NOMO-1 treated with DMSO at 0.1 percent for 48 hours (cell line): Measurements from ENCODE around the gene ATL1.
"Not testable (repeated sequence)": the region's sequence is repeated elsewhere in the genome, so short reads cannot be mapped to it uniquely, and the experiment has no call there.

Experiments used
- DNase-seq: peaks from one replicate; lab custom pipeline; 2025; ENCODE audit not compliant: unreplicated experiment; lab: John Stamatoyannopoulos, UW

Gene ATL1

GRCh38 chr14:50647753-50648152 lies 87.8 kb downstream of the ATL1 start:
- DNase-seq = no peak

GRCh38 chr14:50649691-50650090 lies 89.7 kb downstream of the ATL1 start:
- DNase-seq = no peak

- no peak for DNase-seq
These were observed 96.8 kb downstream of the ATL1 start for GRCh38 chr14:50656776-50657175.

GRCh38 chr14:50657753-50658152 lies 97.8 kb downstream of the ATL1 start:
- DNase-seq = no peak

- no peak for DNase-seq
These were observed 98.3 kb downstream of the ATL1 start for GRCh38 chr14:50658203-50658602.

GRCh38 chr14:50659327-50659974 lies 99.5 kb downstream of the ATL1 start:
- no peak for DNase-seq

- not testable (repeated sequence) for DNase-seq
These were observed 104.6 kb downstream of the ATL1 start for GRCh38 chr14:50664579-50664978.

- DNase-seq = not testable (repeated sequence)
These were observed 105.4 kb downstream of the ATL1 start for GRCh38 chr14:50665300-50665699.

GRCh38 chr14:50666772-50667683 lies 107.1 kb downstream of the ATL1 start:
- DNase-seq = peak; percentile 9

GRCh38 chr14:50667684-50667995 lies 107.7 kb downstream of the ATL1 start:
- no peak for DNase-seq

- peak; percentile 28 for DNase-seq
These were observed 108.3 kb downstream of the ATL1 start, which contains the start of gene SAV1 for GRCh38 chr14:50667996-50668825. Gene SAV1, minus strand, starts transcription at chr14:50668306. Its CDS starts 339 bp downstream, at chr14:50667967.

- no peak for DNase-seq
These were observed 108.8 kb downstream of the ATL1 start for GRCh38 chr14:50668826-50669143.

GRCh38 chr14:50669441-50669986 lies 109.6 kb downstream of the ATL1 start:
- no peak for DNase-seq

GRCh38 chr14:50670196-50670865 lies 110.4 kb downstream of the ATL1 start:
- no peak for DNase-seq

GRCh38 chr14:50670866-50671256 lies 110.9 kb downstream of the ATL1 start:
- DNase-seq = no peak

- DNase-seq = no peak
These were observed 115.7 kb downstream of the ATL1 start for GRCh38 chr14:50675597-50675996.

- no peak for DNase-seq
These were observed 117.0 kb downstream of the ATL1 start for GRCh38 chr14:50676814-50677516.

GRCh38 chr14:50677527-50678063 lies 117.7 kb downstream of the ATL1 start:
- DNase-seq = peak; percentile 49

- no peak for DNase-seq
These were observed 118.2 kb downstream of the ATL1 start for GRCh38 chr14:50678163-50678562.

- no peak for DNase-seq
These were observed 119.7 kb downstream of the ATL1 start for GRCh38 chr14:50679674-50680073.
